ENCODE results near the gene KBTBD13. TPM values are rescaled to one million over a fixed set of nuclear protein-coding genes. Genes with fewer than 3 reads are reported as not detected.

Gene KBTBD13
- total RNA-seq, 2 donors from 2014 or later: 0.63 to 3.1 TPM

- peaks cover 50% of the 10 kb centered on the region for H3K36me3 ChIP-seq
- H3K27ac ChIP-seq: no peak overlapping the region
- H3K9me3 ChIP-seq: no peaks in the 10 kb centered on the region
- ATAC-seq (ENCODE audit: insufficient number of reproducible peaks, low FRiP score, low read depth): no peak
- DNase-seq (ENCODE audit: low spot score): no peak
- TF ChIP-seq CTCF (IDR thresholded peaks at IDR 0.05): no peak
- H3K27me3 ChIP-seq (replicated peaks; ENCODE audit: insufficient read depth): no peaks in the 10 kb centered on the region
- no peaks in the 10 kb centered on the region for H3K4me1 ChIP-seq (ENCODE audit: control insufficient read depth in 1 of 2, low read depth in 2 of 2)
- H3K4me3 ChIP-seq: no peak overlapping the region
Measured at GRCh38 chr15:65115542-65115941, 39.0 kb downstream of the KBTBD13 start.

Other genes starting within 250 kb of the KBTBD13 start
- gene PLEKHO2, start 234.8 kb upstream of the KBTBD13 start, total RNA-seq: 10 to 100 TPM; 50.0 to 53.8 TPM
- gene ANKDD1A, start 164.8 kb upstream of the KBTBD13 start, total RNA-seq: 10 to 100 TPM; 27.5 to 58.1 TPM
- 10 to 100 TPM; 64.7 to 93.1 TPM for gene SPG21, start 86.8 kb upstream of the KBTBD13 start, total RNA-seq
- 10 to 100 TPM; 25.9 to 42.4 TPM for gene MTFMT, start 47.1 kb upstream of the KBTBD13 start, total RNA-seq
- not detected for gene SLC51B, start 31.4 kb upstream of the KBTBD13 start, total RNA-seq
- gene RASL12, start 8.8 kb upstream of the KBTBD13 start, total RNA-seq: 100 to 1,000 TPM; 211 to 324 TPM
- 10 to 100 TPM in 1 of 2 donors, 1 to 10 TPM in 1; 3.7 to 11.0 TPM for gene UBAP1L, start 38.5 kb downstream of the KBTBD13 start, total RNA-seq
- gene PDCD7, start 57.1 kb downstream of the KBTBD13 start, total RNA-seq: 10 to 100 TPM; 18.5 to 26.7 TPM
- 10 to 100 TPM; 19.8 to 50.5 TPM for gene CLPX, start 108.6 kb downstream of the KBTBD13 start, total RNA-seq
- gene CILP, start 134.7 kb downstream of the KBTBD13 start, total RNA-seq: 10 to 100 TPM in 1 of 2 donors, 1 to 10 TPM in 1; 8.5 to 15.8 TPM
- 10 to 100 TPM in 1 of 2 donors, 1 to 10 TPM in 1; 7.2 to 15.4 TPM for gene PARP16, start 210.1 kb downstream of the KBTBD13 start, total RNA-seq
- gene RNU5A-1, start 219.3 kb downstream of the KBTBD13 start, total RNA-seq: not detected
- gene RNU5B-1, start 227.9 kb downstream of the KBTBD13 start, total RNA-seq: not detected

All from thoracic aorta (tissue), 2 donors.